Measurements from ENCODE around the gene REC8.
A peak's percentile ranks its signal among the peaks of the same experiment; 100 is the strongest.
"Not testable (repeated sequence)": the region's sequence is repeated elsewhere in the genome, so short reads cannot be mapped to it uniquely, and the experiment has no call there.

REC8 gene

DNA sequence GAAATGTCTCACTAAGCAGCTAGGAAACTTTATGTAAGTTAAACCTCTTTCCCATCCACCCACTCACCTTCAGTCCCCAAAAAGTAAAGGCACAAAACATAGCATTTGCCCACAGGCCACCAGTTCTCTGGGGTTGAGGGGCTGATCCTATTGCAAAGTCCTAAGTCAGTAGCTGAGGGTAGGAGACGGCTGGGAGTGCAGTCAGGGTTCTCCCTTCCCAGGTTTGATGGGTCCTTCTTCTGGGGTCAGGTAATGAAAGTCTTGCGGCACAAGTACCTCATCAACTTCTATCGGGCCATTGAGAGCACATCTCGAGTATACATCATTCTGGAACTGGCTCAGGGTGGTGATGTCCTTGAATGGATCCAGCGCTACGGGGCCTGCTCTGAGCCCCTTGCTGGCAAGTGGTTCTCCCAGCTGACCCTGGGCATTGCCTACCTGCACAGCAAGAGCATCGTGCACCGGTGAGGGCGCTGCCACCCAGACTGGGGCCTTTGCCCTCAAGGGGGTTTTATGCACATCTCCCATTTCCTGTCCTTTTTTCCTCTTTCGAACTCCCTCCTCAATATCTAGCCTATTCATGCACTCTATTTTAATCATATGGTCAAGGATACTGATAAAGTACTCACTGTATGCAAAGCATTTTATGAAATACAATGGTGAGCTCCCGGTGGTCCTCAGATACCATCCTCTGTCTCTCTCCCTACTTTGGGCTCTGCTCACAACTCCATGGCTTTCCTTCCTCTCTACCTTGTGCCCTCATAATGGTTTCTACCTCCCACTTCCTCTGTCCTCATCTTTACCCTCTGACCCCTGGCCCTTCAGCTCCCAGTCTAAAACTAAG lies 34.6 kb downstream of the REC8 start:
- DNase-seq, result no peak

DNA sequence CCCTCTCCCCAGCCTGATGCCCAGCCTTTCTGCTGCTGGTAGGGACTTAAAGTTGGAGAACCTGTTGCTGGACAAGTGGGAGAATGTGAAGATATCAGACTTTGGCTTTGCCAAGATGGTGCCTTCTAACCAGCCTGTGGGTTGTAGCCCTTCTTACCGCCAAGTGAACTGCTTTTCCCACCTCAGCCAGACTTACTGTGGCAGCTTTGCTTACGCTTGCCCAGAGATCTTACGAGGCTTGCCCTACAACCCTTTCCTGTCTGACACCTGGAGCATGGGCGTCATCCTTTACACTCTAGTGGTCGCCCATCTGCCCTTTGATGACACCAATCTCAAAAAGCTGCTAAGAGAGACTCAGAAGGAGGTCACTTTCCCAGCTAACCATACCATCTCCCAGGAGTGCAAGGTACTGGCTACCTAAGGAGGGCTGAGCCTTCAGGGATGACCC lies 35.2 kb downstream of the REC8 start:
- no peak for DNase-seq

DNA sequence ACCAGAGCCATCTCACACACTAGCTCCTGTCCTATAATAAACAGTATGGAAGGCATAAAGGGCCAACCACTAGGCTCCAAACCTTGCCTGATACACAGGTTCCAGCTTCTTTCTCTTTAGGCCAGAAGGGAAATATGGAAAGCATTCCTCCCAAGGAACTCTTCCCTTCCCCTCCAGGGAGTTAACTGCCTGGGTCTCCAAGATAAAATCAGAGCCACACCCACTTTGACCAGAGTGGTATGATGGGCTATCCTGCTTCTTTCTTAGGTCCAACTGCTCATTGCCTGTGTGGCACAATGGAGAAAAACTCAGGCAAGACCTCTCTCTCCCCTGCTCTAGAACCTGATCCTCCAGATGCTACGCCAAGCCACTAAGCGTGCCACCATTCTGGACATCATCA lies 35.7 kb downstream of the REC8 start:
- no peak for DNase-seq

DNA sequence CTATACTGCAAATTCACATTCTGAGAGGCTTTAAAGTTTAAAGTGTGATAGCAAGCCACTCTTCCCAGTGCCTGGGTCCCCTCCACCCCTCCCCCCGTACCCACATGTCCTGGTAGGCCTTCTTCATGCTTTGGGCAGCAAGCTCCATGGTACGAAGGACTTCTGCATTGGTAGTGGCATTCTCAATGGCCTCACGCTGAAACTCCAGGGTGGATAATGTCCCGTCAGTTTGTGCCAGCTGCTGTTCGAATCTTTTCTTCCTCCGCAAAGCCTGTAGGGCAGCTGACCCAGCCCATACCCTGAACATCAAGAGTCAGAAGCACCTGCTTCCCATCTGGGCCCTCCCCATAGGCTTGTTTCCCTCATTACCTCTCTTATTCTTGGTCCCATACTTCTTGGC lies 39.4 kb downstream of the REC8 start:
- DNase-seq, result no peak

DNA sequence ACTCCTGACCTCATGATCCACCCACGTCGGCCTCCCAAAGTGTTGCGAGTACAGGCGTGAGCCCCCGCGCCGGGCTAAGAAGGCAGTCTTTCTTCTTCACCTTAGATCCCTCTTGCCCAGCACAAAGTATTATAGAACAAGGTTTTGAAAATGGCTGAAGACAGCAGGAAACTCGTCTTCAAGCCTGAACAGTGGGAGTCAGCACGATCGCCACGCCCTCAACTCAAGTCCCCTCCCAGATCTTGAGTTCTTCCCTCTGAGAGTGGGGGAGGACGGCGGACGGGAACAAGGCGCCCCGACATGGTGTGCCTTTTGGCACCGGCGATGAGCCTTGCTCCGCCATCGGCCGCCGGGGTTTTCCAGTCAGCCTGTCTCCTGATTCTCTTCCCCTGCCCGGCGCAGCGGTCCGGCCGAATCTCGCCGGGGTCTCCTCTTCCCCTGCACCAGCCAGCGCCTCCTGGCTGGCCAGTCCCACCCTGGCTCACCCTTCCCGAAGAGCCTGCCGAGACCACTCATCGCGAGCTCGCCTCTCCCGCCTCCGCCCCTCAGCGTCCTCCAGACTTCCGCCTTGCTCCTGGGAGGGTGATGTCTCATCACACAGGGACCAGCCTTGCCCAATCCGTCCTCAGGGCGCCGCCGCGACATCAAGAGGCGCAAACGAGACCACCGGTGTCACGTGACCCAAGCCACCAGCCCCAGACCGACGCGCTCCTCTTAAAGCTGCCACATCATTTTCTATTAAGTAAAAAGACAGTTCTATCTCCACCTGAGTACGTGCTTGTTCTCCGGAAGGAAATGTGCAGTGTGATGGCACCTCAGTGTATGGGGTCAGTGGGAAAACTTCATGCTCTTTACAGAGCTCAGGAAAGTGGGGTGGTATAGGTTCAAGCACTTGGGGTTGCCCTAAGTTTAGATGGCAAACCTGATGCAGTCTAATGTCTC lies 41.3 kb downstream of the REC8 start, which contains the start of gene CHMP4A:
TSS of gene CHMP4A (minus strand) at position 565 of the 942 bp plus-strand sequence. CDS start at position 516, 49 bp downstream.
- DNase-seq, result peak; percentile 87 to 92 (median 90)

DNA sequence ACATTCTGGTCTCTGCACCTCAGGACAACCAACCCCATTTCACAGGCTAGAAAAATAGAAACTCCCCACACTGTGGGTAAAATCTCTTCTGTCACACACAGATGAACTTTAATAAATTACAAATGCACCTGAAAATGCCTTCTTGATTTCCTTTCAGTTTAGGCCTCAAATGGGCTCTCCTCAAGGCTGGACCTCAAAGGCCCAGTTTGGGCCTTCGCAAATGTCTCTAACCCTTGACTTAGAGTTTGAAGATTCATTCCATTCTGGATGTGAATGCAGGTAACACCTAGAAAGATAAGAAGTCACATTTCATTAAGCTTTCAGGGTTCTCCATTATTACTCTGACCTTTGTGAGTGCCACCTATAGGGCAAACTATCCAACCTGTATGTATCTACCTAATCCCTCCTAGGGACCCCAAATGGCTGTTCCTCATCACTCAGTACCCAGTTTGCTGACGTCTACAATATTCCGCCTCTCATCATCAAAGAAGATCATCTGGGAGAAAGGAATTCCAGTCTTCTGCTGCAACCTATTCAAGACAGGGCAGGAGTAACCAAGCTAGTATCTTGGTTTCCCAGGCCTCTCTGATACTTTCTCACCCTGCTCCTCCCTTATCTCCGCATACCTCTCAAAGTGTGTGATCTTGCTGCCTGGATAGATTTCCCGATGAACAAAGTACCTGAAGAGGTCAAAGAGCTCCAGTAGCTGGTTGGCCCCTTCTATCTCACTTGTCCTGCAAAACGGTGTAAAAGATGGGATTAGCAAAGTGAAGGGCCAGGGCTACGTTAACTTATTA lies 42.2 kb downstream of the REC8 start:
- no peak for DNase-seq

DNA sequence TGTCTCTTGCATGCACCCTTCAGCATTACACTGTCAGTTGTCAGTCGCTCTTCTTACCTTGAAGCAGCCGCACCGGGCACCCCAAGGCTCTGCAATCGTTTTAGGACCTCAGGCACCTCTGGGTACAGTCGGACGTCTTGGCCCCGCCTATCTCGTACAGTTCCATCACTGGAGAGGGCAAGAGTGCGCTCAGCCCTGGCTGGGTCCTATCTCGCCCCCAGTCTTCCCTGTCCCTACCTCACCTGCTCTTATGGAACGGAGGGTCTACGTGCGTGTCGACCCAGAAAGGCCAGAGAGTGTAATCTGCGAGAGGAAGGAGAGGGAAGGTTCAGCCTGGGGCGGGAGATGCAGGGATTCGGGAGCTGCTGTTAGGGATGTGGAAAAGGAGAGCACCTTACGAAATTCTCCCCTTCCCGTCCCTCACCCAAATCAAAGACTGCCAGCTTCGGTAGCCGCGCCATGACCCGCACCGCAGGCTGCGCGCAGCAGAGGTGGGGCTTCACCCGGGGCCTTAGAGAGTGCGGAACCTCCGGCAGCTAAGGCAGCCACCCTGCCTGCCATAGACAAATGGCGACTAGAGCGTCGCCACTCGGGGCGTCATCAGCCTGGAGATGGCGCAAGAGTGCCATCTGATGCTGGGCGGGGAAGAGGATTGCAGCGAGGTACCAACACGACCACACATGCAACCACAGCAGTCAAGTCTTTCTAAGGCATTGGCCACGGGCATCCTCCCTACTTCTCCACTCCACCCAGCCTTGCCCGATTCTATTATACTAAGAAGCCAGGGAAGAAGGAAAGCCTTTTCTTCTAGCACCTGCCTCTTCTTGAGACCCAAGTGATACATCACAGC lies 43.8 kb downstream of the REC8 start, which contains the start of gene MDP1:
TSS of gene MDP1 (minus strand) at position 572 of the 850 bp plus-strand sequence. CDS start at position 461, 111 bp downstream.
- DNase-seq, result peak; percentile 59 to 76 (median 66)

DNA sequence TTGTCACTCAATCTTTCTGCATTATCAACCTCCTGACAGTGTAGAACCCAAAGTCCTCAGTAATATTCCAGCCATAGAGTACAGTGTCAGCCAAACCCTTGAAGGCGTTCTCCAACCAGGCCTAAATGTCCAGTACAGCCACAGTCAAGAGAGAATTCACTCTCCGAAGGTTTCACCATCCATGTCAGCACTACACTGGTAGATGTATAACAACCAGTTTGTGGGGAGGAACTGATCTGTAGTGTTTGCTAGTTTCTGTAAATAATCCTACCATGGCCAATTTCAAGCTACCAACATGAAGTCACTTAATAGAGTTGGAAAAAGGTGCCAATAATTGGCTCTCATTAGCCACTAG lies 44.4 kb downstream of the REC8 start:
- DNase-seq, result no peak

DNA sequence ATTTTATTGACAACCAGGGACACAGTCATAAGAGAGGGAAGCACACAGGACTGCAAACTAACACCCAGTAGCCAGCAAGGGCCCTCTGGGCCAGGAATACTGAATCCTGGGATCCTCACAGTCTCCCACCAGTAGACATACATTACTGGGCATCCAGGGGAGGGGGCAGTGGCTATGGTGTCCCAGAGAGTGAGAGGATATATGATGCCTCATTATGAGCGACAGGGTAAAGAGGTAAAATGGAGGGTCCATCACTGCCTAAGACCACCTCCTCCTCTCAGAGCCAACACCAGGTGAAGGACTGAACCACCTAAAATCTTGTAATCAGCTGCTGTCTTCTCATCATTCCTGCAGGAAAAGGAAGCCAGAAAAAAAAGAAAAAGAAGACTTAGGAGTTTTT lies 45.0 kb downstream of the REC8 start:
- not testable (repeated sequence) for DNase-seq

DNA sequence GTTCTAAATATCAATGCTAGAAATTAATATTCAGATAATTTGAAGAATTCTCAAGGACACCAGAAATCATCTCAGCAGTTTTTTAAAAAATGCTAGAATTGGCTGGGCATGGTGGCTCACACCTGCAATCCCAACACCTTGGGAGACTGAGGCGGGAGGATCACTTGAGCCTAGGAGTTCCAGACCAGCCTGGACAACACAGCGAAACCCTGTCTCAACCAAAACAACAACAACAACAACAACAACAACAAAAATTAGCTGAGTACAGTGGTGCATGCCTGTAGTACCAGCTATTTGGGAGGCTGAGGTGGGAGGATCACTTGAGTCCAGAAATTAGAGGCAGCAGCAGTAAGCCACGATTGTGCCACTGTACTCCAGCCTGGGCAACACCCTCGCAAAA lies 47.2 kb downstream of the REC8 start:
- DNase-seq, result no peak

DNA sequence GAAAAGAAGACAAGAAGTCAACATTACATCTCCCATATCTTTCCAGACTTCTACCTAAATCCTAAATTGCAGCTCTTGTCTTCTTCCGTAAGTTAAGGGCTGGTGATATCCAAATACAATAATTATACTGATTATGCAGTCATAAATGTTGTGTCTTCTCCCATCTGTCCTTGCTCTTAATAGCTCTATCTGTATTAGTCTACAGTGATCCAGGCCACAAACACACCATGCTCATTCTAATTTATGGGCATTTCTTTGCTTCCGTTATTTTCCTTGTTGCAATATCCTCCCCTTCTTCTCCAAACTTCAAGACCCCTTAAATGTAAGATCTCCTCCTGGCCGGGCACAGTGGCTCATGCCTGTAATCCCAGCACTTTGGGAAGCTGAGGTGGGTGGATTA lies 47.6 kb downstream of the REC8 start:
- DNase-seq, result no peak

DNA sequence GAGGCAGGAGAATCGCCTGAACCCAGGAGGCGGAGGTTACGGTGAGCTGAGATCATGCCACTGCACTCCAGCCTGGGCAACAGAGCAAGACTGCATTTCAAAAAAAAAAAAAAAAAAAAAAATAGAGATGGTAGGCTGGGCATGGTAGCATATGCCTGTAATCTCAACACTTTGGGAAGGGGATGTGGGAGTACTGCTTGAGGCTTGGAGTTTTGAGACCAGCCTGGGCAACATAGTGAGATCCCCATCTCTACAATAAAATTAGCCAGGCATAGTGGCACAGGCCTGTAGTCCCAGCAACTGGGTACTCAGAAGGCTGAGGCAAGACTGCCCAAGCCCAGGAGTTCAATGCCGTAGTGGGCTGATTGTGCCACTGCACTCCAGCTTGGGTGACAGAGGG lies 51.1 kb downstream of the REC8 start:
- not testable (repeated sequence) for DNase-seq

DNA sequence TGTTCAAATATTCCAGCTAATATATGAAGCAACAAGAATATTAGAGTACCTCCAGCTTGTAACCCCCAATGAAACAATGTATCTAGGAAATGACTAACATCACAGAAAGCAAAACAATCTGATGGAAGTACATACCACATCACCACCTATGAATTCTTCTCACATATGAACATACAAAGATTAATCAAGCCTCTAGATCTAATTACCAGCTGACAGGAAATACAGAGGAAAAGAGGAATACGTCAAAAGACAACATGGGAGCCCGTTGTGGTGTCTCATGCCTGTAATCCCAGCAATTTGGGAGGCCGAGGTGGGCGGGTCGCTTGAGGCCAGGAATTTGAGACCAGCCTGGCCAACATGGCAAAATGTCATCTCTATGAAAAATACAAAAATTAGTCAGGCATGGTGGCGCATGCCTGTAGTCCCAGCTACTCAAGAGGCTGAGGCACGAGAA lies 52.8 kb downstream of the REC8 start:
- no peak for DNase-seq

DNA sequence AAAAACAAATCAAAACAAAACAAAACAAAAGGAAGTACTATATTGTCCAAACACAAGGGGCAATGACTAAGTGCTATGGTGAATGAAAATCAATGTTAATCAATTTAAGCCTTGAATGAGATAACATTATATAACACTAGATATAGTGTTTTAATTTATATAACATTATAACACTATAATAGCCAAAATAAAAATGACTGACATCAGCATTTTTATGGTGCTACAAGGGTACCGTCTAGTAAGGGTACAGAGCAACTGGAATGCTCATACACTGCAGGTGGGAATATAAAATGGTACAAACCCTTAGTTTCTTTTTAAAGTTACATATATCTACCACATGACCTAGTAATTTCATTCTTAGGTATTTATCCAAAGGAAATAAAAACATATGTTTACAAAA lies 54.6 kb downstream of the REC8 start:
- DNase-seq, result no peak

DNA sequence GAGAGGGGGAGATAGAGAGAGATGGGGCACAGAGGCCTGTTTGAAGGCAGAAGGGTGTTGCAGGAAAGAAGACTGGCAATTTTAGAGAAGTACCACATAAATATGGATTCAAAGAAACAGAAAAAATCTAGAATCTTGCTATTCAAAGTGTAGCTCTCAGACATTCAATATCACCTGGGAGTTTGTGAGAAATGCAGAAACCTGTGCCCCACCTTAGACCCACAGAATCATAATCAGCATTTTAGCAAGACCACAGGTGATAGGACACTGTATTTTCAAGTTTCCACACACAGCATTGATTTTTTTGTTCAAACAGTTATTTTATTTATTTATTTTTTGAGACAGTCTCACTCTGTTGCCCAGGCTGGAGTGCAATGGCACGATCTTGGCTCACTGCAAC lies 57.0 kb downstream of the REC8 start:
- DNase-seq, result no peak

All from activated CD4-positive, CD25-positive, alpha-beta regulatory T cell (primary cell).